Ishikawa (cell line): Measurements from ENCODE around the gene GPR153.

Source experiments
- CREB1 ChIP-seq: IDR thresholded peaks from 2 replicates; pipeline ENCODE4 v1.6.1; 2012; ENCODE audit warnings: low read depth
- EGR1 ChIP-seq: IDR thresholded peaks from 2 replicates; pipeline ENCODE4 v1.6.1; 2012
- EP300 ChIP-seq: IDR thresholded peaks from 2 replicates; pipeline ENCODE4 v1.6.1; 2012; ENCODE audit warnings: borderline replicate concordance
- FOXM1 ChIP-seq: IDR thresholded peaks from 2 replicates; pipeline ENCODE4 v1.6.1; 2012; ENCODE audit warnings: low read depth, borderline replicate concordance
- MAX ChIP-seq: IDR thresholded peaks from 2 replicates; pipeline ENCODE4 v1.6.1; 2012
- NFIC ChIP-seq: IDR thresholded peaks from 2 replicates; pipeline ENCODE4 v1.6.1; 2012
- RAD21 ChIP-seq: IDR thresholded peaks from 2 replicates; pipeline ENCODE4 v1.6.1; 2012; ENCODE audit warnings: low read depth
- REST ChIP-seq: IDR thresholded peaks from 2 replicates; pipeline ENCODE4 v1.6.1; 2012; ENCODE audit warnings: low read depth, mild to moderate bottlenecking
- TAF1 ChIP-seq: IDR thresholded peaks from 2 replicates; pipeline ENCODE4 v1.6.1; 2012; ENCODE audit warnings: low read depth, mild to moderate bottlenecking
- TEAD4 ChIP-seq: IDR thresholded peaks from 2 replicates; pipeline ENCODE4 v1.6.1; 2012
- USF1 ChIP-seq: IDR thresholded peaks from 2 replicates; pipeline ENCODE4 v1.6.1; 2012
- YY1 ChIP-seq: IDR thresholded peaks from 2 replicates; pipeline ENCODE4 v1.6.1; 2012; ENCODE audit warnings: low read depth

- TF ChIP-seq NFIC (no peak), REST (no peak), EP300 (no peak), EGR1 (peak; percentile 34; the same call in 1 of the 2 replicates), RAD21 (no peak), FOXM1 (no peak), YY1 (no peak), CREB1 (no peak), MAX (peak; percentile 28; the same call in 1 of the 2 replicates), TAF1 (no peak), TEAD4 (no peak), USF1 (no peak)
These were observed 10.9 kb downstream of the GPR153 start for GRCh38 chr1:6249739-6250689.
